Esophagus (tissue), 2 donors: ENCODE measurements around the gene PACRG. TPM values are rescaled to one million over a fixed set of nuclear protein-coding genes. Genes with fewer than 3 reads are reported as not detected.

Source experiments
- H3K27ac ChIP-seq, 2 donors: one replicate each; pipeline ENCODE4 v1.5.1; 2013; ENCODE audit warnings: low read depth in 2 of 2, mild to moderate bottlenecking in 2 of 2, inconsistent platforms in 1 of 2, low read length in 1 of 2, moderate library complexity in 1 of 2
- H3K27me3 ChIP-seq, 2 donors: one replicate each; pipeline ENCODE4 v1.6.1; 2013; ENCODE audit warnings: low read length in 2 of 2, control low read depth in 1 of 2, mild to moderate bottlenecking in 1 of 2; ENCODE audit not compliant: insufficient read depth in 2 of 2, control insufficient read depth in 1 of 2
- H3K36me3 ChIP-seq, 2 donors: one replicate each; pipeline ENCODE4 v1.6.1; 2013; ENCODE audit warnings: low read length in 1 of 2; ENCODE audit not compliant: control insufficient read depth in 2 of 2, insufficient read depth in 2 of 2
- H3K4me1 ChIP-seq, 2 donors: one replicate each; pipeline ENCODE4 v1.6.1; 2013; ENCODE audit warnings: low read length in 1 of 2; ENCODE audit not compliant: control insufficient read depth in 2 of 2, insufficient read depth in 2 of 2
- H3K4me3 ChIP-seq, 2 donors: one replicate each; pipeline ENCODE4 v1.5.1; 2013; ENCODE audit warnings: low read length in 2 of 2, mild to moderate bottlenecking in 2 of 2, low read depth in 1 of 2, moderate library complexity in 1 of 2
- H3K9me3 ChIP-seq, 2 donors: one replicate each; pipeline ENCODE4 v1.6.1; 2013; ENCODE audit warnings: mild to moderate bottlenecking in 2 of 2, low read depth in 1 of 2, low read length in 1 of 2, moderate library complexity in 1 of 2; ENCODE audit not compliant: control insufficient read depth in 2 of 2, insufficient read depth in 1 of 2
- WGBS, 2 donors: extraction: QIAGEN DNeasy Blood & Tissue Kit; methylation state at CpG; one replicate each; pipeline ENCODE4 v1.1.7; 2013; 5-methylcytosine and 5-hydroxymethylcytosine counted together
- polyA plus RNA-seq, 2 donors: library from polyadenylated mRNA; stranded (reverse); fragments of 200-250 nt; gene quantifications; one replicate each; pipeline ENCODE4 v1.2.3, GENCODE V29; 2013
- donor health status: healthy with polysubstance abuse.
- donor health status: Bipolar disorder and iron deficiency.

Gene PACRG
- polyA plus RNA-seq, 2 donors, result 0.39 to 0.44 TPM

- Histone ChIP-seq H3K9me3 (no peaks in the 10 kb centered on the region), H3K36me3 (no peaks in the 10 kb centered on the region), H3K4me3 (no peak overlapping the region), H3K27ac (no peak overlapping the region), H3K27me3 (no peaks in the 10 kb centered on the region), H3K4me1 (no peaks in the 10 kb centered on the region)
- WGBS, 2 donors, result 96 to 98% methylated on average over 2 of the region's 2 CpGs
These were observed 6.4 kb upstream of the PACRG start for GRCh38 chr6:162721404-162721687.

- no peaks in the 10 kb centered on the region for H3K36me3 ChIP-seq
- H3K9me3 ChIP-seq, result no peaks in the 10 kb centered on the region
- no peaks in the 10 kb centered on the region for H3K27me3 ChIP-seq
- H3K27ac ChIP-seq, result no peak overlapping the region
- H3K4me3 ChIP-seq, result no peak overlapping the region
- no peaks in the 10 kb centered on the region for H3K4me1 ChIP-seq
- 83 to 86% methylated on average over 2 of the region's 2 CpGs for WGBS, 2 donors
These were observed 5.5 kb upstream of the PACRG start for GRCh38 chr6:162722226-162722625.

GRCh38 chr6:162722633-162723032 is 5.1 kb upstream of the PACRG start:
- Histone ChIP-seq H3K4me1 (no peaks in the 10 kb centered on the region), H3K4me3 (no peak overlapping the region), H3K27ac (no peak overlapping the region), H3K27me3 (no peaks in the 10 kb centered on the region), H3K36me3 (no peaks in the 10 kb centered on the region), H3K9me3 (no peaks in the 10 kb centered on the region)
- WGBS, 2 donors, result 82% methylated on average over 1 of the region's 1 CpG

- peak overlapping the region; percentile 82 to 87 for H3K27ac ChIP-seq
- no peaks in the 10 kb centered on the region for H3K27me3 ChIP-seq
- no peaks in the 10 kb centered on the region for H3K36me3 ChIP-seq
- H3K4me3 ChIP-seq, result peak overlapping the region; percentile 69 to 93
- H3K9me3 ChIP-seq, result no peaks in the 10 kb centered on the region
- no peaks in the 10 kb centered on the region for H3K4me1 ChIP-seq
- WGBS, 2 donors, result 6 to 8% methylated on average over 13 of the region's 13 CpGs
These were observed 840 bp upstream of the PACRG start for GRCh38 chr6:162726947-162727321.

- no peaks in the 10 kb centered on the region for H3K27me3 ChIP-seq
- no peaks in the 10 kb centered on the region for H3K9me3 ChIP-seq
- no peaks in the 10 kb centered on the region for H3K36me3 ChIP-seq
- no peaks in the 10 kb centered on the region for H3K4me1 ChIP-seq
- H3K27ac ChIP-seq, result peak overlapping the region in 1 of 2 donors; percentile 30
- WGBS, 2 donors, result 20 to 28% methylated on average over 7 of the region's 7 CpGs
- H3K4me3 ChIP-seq, result peak overlapping the region; percentile 69 to 93
These were observed 423 bp downstream of the PACRG start for GRCh38 chr6:162728197-162728596.

- WGBS, 2 donors, result 88 to 93% methylated on average over 1 of the region's 1 CpG
- no peak overlapping the region for H3K4me3 ChIP-seq
- no peak overlapping the region for H3K27ac ChIP-seq
- no peaks in the 10 kb centered on the region for H3K36me3 ChIP-seq
- H3K9me3 ChIP-seq, result no peaks in the 10 kb centered on the region
- H3K27me3 ChIP-seq, result no peaks in the 10 kb centered on the region
- no peaks in the 10 kb centered on the region for H3K4me1 ChIP-seq
These were observed 932 bp downstream of the PACRG start for GRCh38 chr6:162728706-162729105.

- H3K4me1 ChIP-seq, result no peaks in the 10 kb centered on the region
- no peak overlapping the region for H3K27ac ChIP-seq
- H3K9me3 ChIP-seq, result no peaks in the 10 kb centered on the region
- 99 to 100% methylated on average over 1 of the region's 1 CpG for WGBS, 2 donors
- H3K36me3 ChIP-seq, result no peaks in the 10 kb centered on the region
- no peaks in the 10 kb centered on the region for H3K27me3 ChIP-seq
- H3K4me3 ChIP-seq, result no peak overlapping the region
These were observed 2.7 kb downstream of the PACRG start for GRCh38 chr6:162730502-162730901.

DNA sequence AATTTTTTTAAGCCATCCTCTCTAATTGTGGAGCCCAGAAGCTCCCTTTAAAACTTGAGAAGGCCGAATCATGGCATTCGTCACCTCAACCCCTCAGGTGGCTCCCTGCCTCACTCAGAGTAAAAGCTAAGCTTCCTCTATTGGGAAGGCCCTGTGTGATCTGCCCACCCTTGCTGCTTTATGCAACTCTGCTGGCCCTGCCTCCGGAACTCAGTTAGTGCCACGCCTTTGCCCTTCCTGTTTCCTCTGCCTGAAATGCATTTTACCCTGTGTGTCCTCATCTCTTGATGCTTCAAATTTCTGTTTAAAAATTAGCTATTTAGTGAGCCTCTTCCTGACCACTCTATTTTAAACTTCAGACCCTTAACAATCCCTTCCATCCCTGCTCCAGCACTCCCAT is 5.7 kb downstream of the PACRG start:
- H3K36me3 ChIP-seq, result no peaks in the 10 kb centered on the region
- no peaks in the 10 kb centered on the region for H3K27me3 ChIP-seq
- H3K27ac ChIP-seq, result no peak overlapping the region
- H3K9me3 ChIP-seq, result no peaks in the 10 kb centered on the region
- no peak overlapping the region for H3K4me3 ChIP-seq
- 68 to 76% methylated on average over 4 of the region's 4 CpGs for WGBS, 2 donors
- no peaks in the 10 kb centered on the region for H3K4me1 ChIP-seq

GRCh38 chr6:162736961-162737360 is 9.2 kb downstream of the PACRG start:
- H3K27ac ChIP-seq, result no peak overlapping the region
- no peak overlapping the region for H3K4me3 ChIP-seq
- no peaks in the 10 kb centered on the region for H3K9me3 ChIP-seq
- no peaks in the 10 kb centered on the region for H3K27me3 ChIP-seq
- H3K4me1 ChIP-seq, result no peaks in the 10 kb centered on the region
- H3K36me3 ChIP-seq, result no peaks in the 10 kb centered on the region
- 28 to 40% methylated on average over 1 of the region's 1 CpG for WGBS, 2 donors

GRCh38 chr6:162750776-162751175 is 23.0 kb downstream of the PACRG start:
- H3K27me3 ChIP-seq, result no peaks in the 10 kb centered on the region
- no peaks in the 10 kb centered on the region for H3K4me1 ChIP-seq
- no peak overlapping the region for H3K27ac ChIP-seq
- no peaks in the 10 kb centered on the region for H3K9me3 ChIP-seq
- 53 to 57% methylated on average over 3 of the region's 3 CpGs for WGBS, 2 donors
- H3K4me3 ChIP-seq, result no peak overlapping the region
- no peaks in the 10 kb centered on the region for H3K36me3 ChIP-seq
